ENCODE results near the gene PLLP. TPM values are rescaled to one million over a fixed set of nuclear protein-coding genes. Genes with fewer than 3 reads are reported as not detected.

The PLLP gene
- polyA plus RNA-seq, 3 donors, result 0.52 to 1.2 (median 0.97) TPM

DNA sequence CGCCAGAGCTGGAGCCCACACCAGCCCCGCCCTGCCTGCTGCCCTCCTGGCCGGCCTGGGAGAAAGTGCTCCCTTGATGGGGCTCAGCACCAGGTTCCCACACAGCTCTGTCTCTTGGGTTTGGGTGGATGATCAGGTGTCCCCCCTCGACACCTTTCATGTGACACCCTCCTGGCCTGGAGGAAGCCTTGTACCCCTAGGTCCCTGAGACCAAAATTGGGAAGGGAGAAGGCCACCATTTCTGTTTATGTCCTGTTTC lies 19.4 kb upstream of the PLLP start:
- Histone ChIP-seq H4K20me1 (ENCODE audit: insufficient read depth, low read length) (no peaks in the 10 kb centered on the region), H3K4me1 (ENCODE audit: control insufficient read depth in 1 of 2, insufficient read depth in 2 of 2, low read length in 2 of 2) (peaks cover 16 to 17% of the 10 kb centered on the region in 2 donors), H3K27ac (ENCODE audit: low read depth in 1 of 2, low read length in 2 of 2) (no peak overlapping the region), H3K9ac (ENCODE audit: insufficient read depth, low read length, poor library complexity, severe bottlenecking) (no peak overlapping the region), H3K4me2 (replicated peaks; ENCODE audit: extremely low read depth, low read length, poor library complexity, severe bottlenecking) (no peak overlapping the region), H3K9me3 (replicated peaks in 1 of 2; ENCODE audit: control insufficient read depth in 1 of 2, insufficient read depth in 1 of 2, low read length in 2 of 2) (no peaks in the 10 kb centered on the region), H3K79me2 (ENCODE audit: insufficient read depth, low read length) (no peaks in the 10 kb centered on the region), H3K27me3 (ENCODE audit: control insufficient read depth in 2 of 2, insufficient read depth in 2 of 2, low read length in 2 of 2) (no peaks in the 10 kb centered on the region), H2AFZ (ENCODE audit: insufficient read depth, low read depth, low read length, poor library complexity, severe bottlenecking) (no peak overlapping the region), H3K4me3 (replicated peaks in 1 of 3; ENCODE audit: low read depth in 2 of 3, low read length in 3 of 3) (no peak overlapping the region), H3K36me3 (replicated peaks in 1 of 2; ENCODE audit: control insufficient read depth in 1 of 2, insufficient read depth in 2 of 2, low read length in 2 of 2) (no peaks in the 10 kb centered on the region)
- TF ChIP-seq, protein P1, sequence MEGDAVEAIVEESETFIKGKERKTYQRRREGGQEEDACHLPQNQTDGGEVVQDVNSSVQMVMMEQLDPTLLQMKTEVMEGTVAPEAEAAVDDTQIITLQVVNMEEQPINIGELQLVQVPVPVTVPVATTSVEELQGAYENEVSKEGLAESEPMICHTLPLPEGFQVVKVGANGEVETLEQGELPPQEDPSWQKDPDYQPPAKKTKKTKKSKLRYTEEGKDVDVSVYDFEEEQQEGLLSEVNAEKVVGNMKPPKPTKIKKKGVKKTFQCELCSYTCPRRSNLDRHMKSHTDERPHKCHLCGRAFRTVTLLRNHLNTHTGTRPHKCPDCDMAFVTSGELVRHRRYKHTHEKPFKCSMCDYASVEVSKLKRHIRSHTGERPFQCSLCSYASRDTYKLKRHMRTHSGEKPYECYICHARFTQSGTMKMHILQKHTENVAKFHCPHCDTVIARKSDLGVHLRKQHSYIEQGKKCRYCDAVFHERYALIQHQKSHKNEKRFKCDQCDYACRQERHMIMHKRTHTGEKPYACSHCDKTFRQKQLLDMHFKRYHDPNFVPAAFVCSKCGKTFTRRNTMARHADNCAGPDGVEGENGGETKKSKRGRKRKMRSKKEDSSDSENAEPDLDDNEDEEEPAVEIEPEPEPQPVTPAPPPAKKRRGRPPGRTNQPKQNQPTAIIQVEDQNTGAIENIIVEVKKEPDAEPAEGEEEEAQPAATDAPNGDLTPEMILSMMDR (IDR thresholded peaks at IDR 0.05), result no peak
- Mint-ChIP-seq H3K36me3 (no peaks in the 10 kb centered on the region), H3K9me3 (peaks cover 0 to 2% (median 0%) of the 10 kb centered on the region in 7 donors), H3K4me3 (no peak overlapping the region), H3K27ac (no peak overlapping the region), H3K27me3 (ENCODE audit: low read depth in 3 of 3) (peaks cover 19 to 26% (median 19%) of the 10 kb centered on the region in 3 donors), H3K4me1 (no peaks in the 10 kb centered on the region)
- intact Hi-C loops (cut with micrococcal nuclease), result loop anchor here (5.0 to 10.0 kb wide), 2 partner anchors 213 to 431 kb away; partner anchors contain the start of gene KATNB1 (in 1 of the 2)
- no peak for DNase-seq
- WGBS (ENCODE audit: insufficient coverage), result no CpG with 5 or more reads among the region's 4 CpGs

DNA sequence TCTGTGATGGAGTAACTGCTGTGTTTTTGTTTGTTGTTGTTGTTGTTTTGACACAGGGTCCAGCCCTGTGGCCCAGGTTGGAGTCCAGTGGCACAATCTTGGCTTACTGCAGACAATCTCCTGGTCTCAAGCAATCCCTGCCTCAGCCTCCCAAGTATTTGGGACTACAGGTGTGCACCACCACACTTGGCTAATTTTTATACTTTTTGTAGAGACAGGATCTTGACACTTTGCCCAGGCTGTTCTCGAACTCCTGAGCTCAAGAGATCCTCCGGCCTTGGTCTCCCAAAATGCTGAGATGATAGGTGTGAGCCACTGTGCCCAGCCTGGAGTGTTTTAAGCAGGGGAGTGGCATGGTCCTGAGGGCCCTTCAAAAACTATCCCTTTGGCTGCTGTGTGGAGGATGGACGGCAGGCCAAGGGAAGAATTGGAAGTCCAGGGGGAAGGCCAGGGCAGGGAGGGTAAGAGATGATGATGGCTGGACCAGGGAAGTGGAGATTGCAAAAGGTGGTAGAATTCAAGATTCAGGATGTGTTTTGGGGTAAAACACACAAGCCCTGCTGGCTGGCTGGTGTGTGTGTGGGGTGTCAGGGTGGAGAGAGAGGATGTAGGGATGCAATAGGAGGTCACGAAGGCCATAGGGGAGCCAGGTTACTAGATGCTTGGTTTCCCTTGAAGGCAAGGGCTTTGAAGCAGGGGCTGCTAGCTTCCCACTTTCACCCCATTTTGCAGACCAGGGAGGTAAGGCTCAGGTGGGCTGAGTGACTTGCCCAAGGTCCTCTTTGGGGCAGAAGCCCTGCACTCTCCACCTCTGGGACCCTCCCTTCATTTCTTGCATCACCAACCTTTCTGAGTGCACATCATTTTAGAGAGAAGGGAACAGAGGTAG lies 18.8 kb upstream of the PLLP start:
- Histone ChIP-seq H3K27me3 (ENCODE audit: control insufficient read depth in 2 of 2, insufficient read depth in 2 of 2, low read length in 2 of 2) (no peaks in the 10 kb centered on the region), H3K9ac (ENCODE audit: insufficient read depth, low read length, poor library complexity, severe bottlenecking) (no peak overlapping the region), H3K4me3 (replicated peaks in 1 of 3; ENCODE audit: low read depth in 2 of 3, low read length in 3 of 3) (no peak overlapping the region), H3K4me2 (replicated peaks; ENCODE audit: extremely low read depth, low read length, poor library complexity, severe bottlenecking) (no peak overlapping the region), H3K27ac (ENCODE audit: low read depth in 1 of 2, low read length in 2 of 2) (no peak overlapping the region), H3K9me3 (replicated peaks in 1 of 2; ENCODE audit: control insufficient read depth in 1 of 2, insufficient read depth in 1 of 2, low read length in 2 of 2) (no peaks in the 10 kb centered on the region), H4K20me1 (ENCODE audit: insufficient read depth, low read length) (no peaks in the 10 kb centered on the region), H3K36me3 (replicated peaks in 1 of 2; ENCODE audit: control insufficient read depth in 1 of 2, insufficient read depth in 2 of 2, low read length in 2 of 2) (no peaks in the 10 kb centered on the region), H2AFZ (ENCODE audit: insufficient read depth, low read depth, low read length, poor library complexity, severe bottlenecking) (no peak overlapping the region), H3K4me1 (ENCODE audit: control insufficient read depth in 1 of 2, insufficient read depth in 2 of 2, low read length in 2 of 2) (peaks cover 17 to 19% of the 10 kb centered on the region in 2 donors), H3K79me2 (ENCODE audit: insufficient read depth, low read length) (no peaks in the 10 kb centered on the region)
- H3K4me1 Mint-ChIP-seq, result no peaks in the 10 kb centered on the region
- intact Hi-C loops (cut with micrococcal nuclease), result loop anchor here (5.0 to 10.0 kb wide), 2 partner anchors 214 to 432 kb away; partner anchors contain the start of gene KATNB1 (in 1 of the 2)
- peaks cover 19 to 26% (median 20%) of the 10 kb centered on the region in 3 donors for H3K27me3 Mint-ChIP-seq (ENCODE audit: low read depth in 3 of 3)
- WGBS (ENCODE audit: insufficient coverage), result 98% methylated on average over 3 of the region's 4 CpGs
- no peak for DNase-seq
- TF ChIP-seq, protein P1 (IDR thresholded peaks at IDR 0.05), result no peak
- H3K4me3 Mint-ChIP-seq, result no peak overlapping the region
- no peak overlapping the region for H3K27ac Mint-ChIP-seq
- no peaks in the 10 kb centered on the region for H3K36me3 Mint-ChIP-seq
- peaks cover 0 to 2% (median 0%) of the 10 kb centered on the region in 7 donors for H3K9me3 Mint-ChIP-seq

Data from CD14-positive monocyte (primary cell).